Smooth muscle cell (in vitro differentiated cells): ENCODE data around the gene HIVEP2. TPM values are rescaled to one million over a fixed set of nuclear protein-coding genes. Genes with fewer than 3 reads are reported as not detected.

Experiments
- DNase-seq: peaks from one replicate; lab custom pipeline; 2025; ENCODE audit not compliant: unreplicated experiment; lab: John Stamatoyannopoulos, UW
- H2AFZ ChIP-seq: fragments of 200-600 bp; sonication (generic); 2 replicates; pipeline ENCODE4 v1.6.0; 2016; ENCODE audit warnings: antibody characterized with exemption, low read depth, mild to moderate bottlenecking
- H3F3A ChIP-seq: fragments of 200-600 bp; sonication (generic); 2 replicates; pipeline ENCODE4 v1.6.0; 2017; ENCODE audit warnings: antibody characterized with exemption, low read depth
- H3K27ac ChIP-seq: fragments of 200-600 bp; sonication (generic); 2 replicates; pipeline ENCODE4 v1.5.1; 2016; ENCODE audit warnings: low read depth, mild to moderate bottlenecking
- H3K27me3 ChIP-seq: fragments of 200-600 bp; sonication (generic); 2 replicates; pipeline ENCODE4 v1.6.1; 2016; ENCODE audit warnings: low read depth, mild to moderate bottlenecking
- H3K36me3 ChIP-seq: fragments of 200-600 bp; sonication (generic); 2 replicates; pipeline ENCODE4 v1.5.1; 2016; ENCODE audit warnings: low read depth
- H3K4me1 ChIP-seq: fragments of 200-600 bp; sonication (generic); 2 replicates; pipeline ENCODE4 v1.5.1; 2016; ENCODE audit warnings: low read depth
- H3K4me2 ChIP-seq: fragments of 200-600 bp; sonication (generic); 2 replicates; pipeline ENCODE4 v1.6.0; 2016; ENCODE audit warnings: mild to moderate bottlenecking
- H3K4me3 ChIP-seq: fragments of 200-600 bp; sonication (generic); 2 replicates; pipeline ENCODE4 v1.5.1; 2016; ENCODE audit warnings: mild to moderate bottlenecking
- H3K79me2 ChIP-seq: fragments of 200-600 bp; sonication (generic); 2 replicates; pipeline ENCODE4 v1.6.0; 2016; ENCODE audit warnings: low read depth, mild to moderate bottlenecking
- H3K9ac ChIP-seq: fragments of 200-600 bp; sonication (generic); 2 replicates; pipeline ENCODE4 v1.6.0; 2016; ENCODE audit warnings: low read depth
- H3K9me3 ChIP-seq: fragments of 200-600 bp; sonication (generic); replicated peaks from 2 replicates; pipeline ENCODE4 v1.5.1; 2016; ENCODE audit warnings: low read depth
- H4K20me1 ChIP-seq: fragments of 200-600 bp; sonication (generic); 2 replicates; pipeline ENCODE4 v1.6.0; 2016; ENCODE audit warnings: low read depth
- CTCF ChIP-seq: fragments of 200-600 bp; sonication (generic); IDR thresholded peaks from 2 replicates; pipeline ENCODE4 v1.5.1; 2017; ENCODE audit warnings: borderline replicate concordance, mild to moderate bottlenecking, antibody characterized with exemption; ENCODE audit not compliant: insufficient read depth, poor library complexity, severe bottlenecking
- whole genome bisulfite sequencing: methylation state at CpG from one replicate; pipeline ENCODE4 v1.1.7; 2016; ENCODE audit warnings: low lambda C conversion rate; 5-methylcytosine and 5-hydroxymethylcytosine counted together
- polyA plus RNA-seq: library from polyadenylated mRNA; unstranded; fragments of >200 nt; fragmentation: Nextera tagmentation; extraction: Ambion mirVana; gene quantifications from 2 replicates; pipeline ENCODE4 v1.2.1, GENCODE V29; 2016
- total RNA-seq: library from RNA; depleted of rRNA; stranded (reverse); fragments of >200 nt; gene quantifications from 2 replicates; pipeline ENCODE4 v1.2.3, GENCODE V29; 2014

HIVEP2 gene
- total and polyA plus RNA-seq, 2 experiments from 2014 or later, result 3.2 to 12.5 TPM

GRCh38 chr6:142810952-142811514 lies 133.9 kb downstream of the HIVEP2 start:
- H3K4me2 ChIP-seq, result peak overlapping the region; percentile 40
- H3F3A ChIP-seq, result no peaks in the 10 kb centered on the region
- H3K27me3 ChIP-seq, result no peaks in the 10 kb centered on the region
- no peaks in the 10 kb centered on the region for H3K79me2 ChIP-seq
- H2AFZ ChIP-seq, result no peak overlapping the region
- 65% methylated on average over 6 of the region's 6 CpGs for WGBS
- no peak for TF ChIP-seq CTCF
- no peaks in the 10 kb centered on the region for H3K36me3 ChIP-seq
- H3K9ac ChIP-seq, result no peak overlapping the region
- H3K4me1 ChIP-seq, result peaks cover 6% of the 10 kb centered on the region
- peak overlapping the region; percentile 41 for H3K27ac ChIP-seq
- H4K20me1 ChIP-seq, result peaks cover 19% of the 10 kb centered on the region
- no peak for DNase-seq
- H3K9me3 ChIP-seq, result no peaks in the 10 kb centered on the region
- H3K4me3 ChIP-seq, result no peak overlapping the region

- no peak for DNase-seq
- Histone ChIP-seq H3F3A (no peaks in the 10 kb centered on the region), H3K79me2 (no peaks in the 10 kb centered on the region), H3K27me3 (no peaks in the 10 kb centered on the region), H3K9me3 (no peaks in the 10 kb centered on the region), H3K27ac (no peak overlapping the region), H3K36me3 (no peaks in the 10 kb centered on the region), H3K4me2 (no peak overlapping the region), H3K9ac (no peak overlapping the region), H4K20me1 (peaks cover 19% of the 10 kb centered on the region), H2AFZ (no peak overlapping the region), H3K4me1 (peaks cover 6% of the 10 kb centered on the region), H3K4me3 (no peak overlapping the region)
- 93% methylated on average over 2 of the region's 2 CpGs for WGBS
- no peak for TF ChIP-seq CTCF
Measured at GRCh38 chr6:142809947-142810346, 135.0 kb downstream of the HIVEP2 start.

- Histone ChIP-seq H3K36me3 (no peaks in the 10 kb centered on the region), H3K27ac (no peak overlapping the region), H3K4me1 (peaks cover 6% of the 10 kb centered on the region), H3F3A (no peaks in the 10 kb centered on the region), H3K27me3 (no peaks in the 10 kb centered on the region), H3K4me3 (no peak overlapping the region), H2AFZ (no peak overlapping the region), H3K9me3 (no peaks in the 10 kb centered on the region), H3K79me2 (no peaks in the 10 kb centered on the region), H3K4me2 (no peak overlapping the region), H3K9ac (no peak overlapping the region), H4K20me1 (peaks cover 19% of the 10 kb centered on the region)
- no peak for DNase-seq
- no peak for TF ChIP-seq CTCF
- WGBS, result 95% methylated on average over 4 of the region's 5 CpGs
Measured at GRCh38 chr6:142808405-142809061, 136.4 kb downstream of the HIVEP2 start.

- Histone ChIP-seq H4K20me1 (peaks cover 1% of the 10 kb centered on the region), H3K4me1 (peaks cover 4% of the 10 kb centered on the region), H3K9ac (no peak overlapping the region), H3K36me3 (no peaks in the 10 kb centered on the region), H3K4me3 (no peak overlapping the region), H2AFZ (no peak overlapping the region), H3K79me2 (no peaks in the 10 kb centered on the region), H3K9me3 (no peaks in the 10 kb centered on the region), H3K4me2 (no peak overlapping the region), H3K27me3 (no peaks in the 10 kb centered on the region), H3K27ac (no peak overlapping the region), H3F3A (no peaks in the 10 kb centered on the region)
- 95% methylated on average over 1 of the region's 1 CpG for WGBS
- DNase-seq, result no peak
- TF ChIP-seq CTCF, result no peak
Measured at GRCh38 chr6:142805042-142805441, 139.9 kb downstream of the HIVEP2 start.
